Stimulated activated CD8-positive, alpha-beta memory T cell treated with anti-CD3 and anti-CD28 coated beads, Interleukin-7, amount 100 ng/mL, for 48 hours (primary cell): ENCODE measurements around the gene PRR22.
"Not testable (repeated sequence)": the region's sequence is repeated elsewhere in the genome, so short reads cannot be mapped to it uniquely, and the experiment has no call there.

Experiments used
- DNase-seq, 2 donors: peaks; one replicate each; pipeline ENCODE4 v3.0.0-alpha.2; 2020; ENCODE audit warnings: low read depth in 1 of 2; ENCODE audit errors: extremely low read depth in 1 of 2

Gene PRR22

DNA sequence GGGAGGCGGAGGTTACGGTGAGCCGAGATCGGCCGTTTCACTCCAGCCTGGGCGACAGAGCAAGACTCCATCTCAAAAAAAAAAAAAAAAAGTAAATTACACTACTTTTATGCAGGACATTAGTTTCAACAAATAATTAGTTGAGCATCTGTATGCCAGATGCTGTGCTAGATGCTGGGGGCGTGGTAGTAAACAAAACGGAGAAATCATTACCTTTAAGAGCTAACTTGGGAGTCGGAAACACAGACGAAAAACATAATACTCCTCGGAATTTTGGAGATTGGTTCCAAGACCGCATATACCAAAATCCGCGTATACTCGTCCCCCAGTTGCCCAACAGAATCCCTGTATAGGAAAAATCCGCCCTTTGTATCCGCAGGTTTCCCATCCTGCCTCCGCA, 7.7 kb upstream of the PRR22 start:
- DNase-seq: no peak

- DNase-seq: peak; percentile 89 to 96
Observed at GRCh38 chr19:5790559-5791520, 6.3 kb upstream of the PRR22 start, which contains the start of gene DUS3L. TSS of gene DUS3L (minus strand) at chr19:5791163. CDS start at chr19:5791141, 22 bp downstream.

DNA sequence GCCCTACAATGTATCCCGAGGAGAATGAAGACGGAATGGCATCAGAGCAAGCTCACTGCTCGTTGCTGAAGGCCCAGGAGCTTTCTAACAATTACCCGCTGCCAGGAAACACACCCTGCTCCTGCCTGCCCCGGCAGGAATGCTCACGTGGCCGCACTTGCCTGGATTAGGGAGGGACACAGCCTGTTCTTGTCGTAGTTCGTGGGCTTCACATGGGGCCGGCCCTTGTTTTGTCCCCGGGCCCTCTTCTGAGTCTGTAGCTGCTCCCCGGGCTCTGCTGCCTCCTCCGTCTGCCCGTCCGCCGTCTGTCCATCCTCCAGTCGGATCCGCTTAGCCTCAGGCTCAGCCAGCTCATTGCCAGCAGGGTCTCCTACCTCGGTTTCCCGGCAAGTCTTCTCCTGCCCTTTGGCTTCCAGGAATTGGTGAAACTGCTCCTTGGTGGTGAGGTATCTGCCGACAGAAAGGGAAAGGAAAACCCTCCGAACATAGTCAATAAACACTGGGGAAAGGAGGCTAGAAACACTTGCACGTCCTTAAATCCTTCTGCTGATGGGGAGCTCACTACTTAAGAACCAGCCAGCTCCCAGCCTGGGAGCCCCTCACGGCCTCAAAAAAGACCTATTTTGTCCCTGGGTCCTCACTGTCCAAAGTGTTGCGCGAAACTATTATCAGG, 5.5 kb upstream of the PRR22 start:
- no peak for DNase-seq

- no peak for DNase-seq
Observed at GRCh38 chr19:5789351-5789761, 4.8 kb upstream of the PRR22 start.

GRCh38 chr19:5788422-5788821, 3.9 kb upstream of the PRR22 start:
- no peak for DNase-seq

GRCh38 chr19:5787409-5788182, 3.0 kb upstream of the PRR22 start:
- DNase-seq: no peak

GRCh38 chr19:5786593-5787408, 2.3 kb upstream of the PRR22 start:
- DNase-seq: no peak

GRCh38 chr19:5785423-5785822, 877 bp upstream of the PRR22 start:
- DNase-seq: no peak

DNA sequence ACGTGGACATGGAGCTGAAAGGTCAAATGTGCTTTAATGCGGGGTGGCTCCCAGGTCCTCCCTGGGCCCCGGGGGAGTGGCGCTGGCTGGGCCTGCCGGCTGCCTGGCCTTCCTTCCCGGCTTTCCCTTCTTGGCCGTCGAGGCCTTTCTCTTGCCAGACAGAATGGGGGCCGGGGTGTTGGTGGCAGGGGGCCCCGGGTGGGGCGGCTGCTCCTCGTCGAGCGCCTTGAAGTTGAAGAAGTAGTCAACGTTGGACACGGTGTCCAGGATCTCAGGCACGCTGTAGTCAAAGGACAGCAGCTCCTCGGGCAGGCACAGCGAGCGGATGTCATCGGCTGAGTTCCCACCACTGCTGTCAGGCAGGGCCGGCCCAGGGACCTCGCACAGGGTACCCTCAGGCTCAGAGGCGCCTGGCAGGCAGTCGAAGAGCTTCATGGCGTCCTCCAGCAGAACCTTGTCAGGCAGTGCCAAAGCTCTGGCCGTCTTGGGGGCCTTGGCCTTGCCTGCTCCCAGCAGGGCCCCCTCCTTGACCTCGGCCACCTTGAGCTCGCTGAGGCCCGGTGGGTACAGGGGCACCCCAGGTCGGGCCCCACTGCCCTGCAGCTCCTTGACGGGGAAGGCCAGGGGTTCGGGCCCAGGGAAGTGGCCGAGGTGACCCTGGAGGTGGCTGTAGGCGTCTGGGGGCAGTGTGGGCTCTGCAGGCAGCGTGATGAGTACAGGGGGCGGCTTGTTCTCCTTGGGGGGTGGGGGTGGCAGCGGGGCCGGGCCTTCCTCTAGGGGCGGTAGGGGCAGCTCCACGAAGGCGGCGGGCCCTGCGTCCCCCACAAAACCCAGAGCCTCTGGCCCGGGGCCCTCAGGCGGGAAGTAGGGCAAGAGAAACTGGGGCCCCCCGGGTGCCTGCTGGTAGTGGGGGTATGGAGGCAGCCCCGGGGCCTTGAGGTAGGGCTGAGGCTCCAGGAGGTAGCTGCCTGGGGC, 1.3 kb downstream of the PRR22 start:
- DNase-seq: no peak

GRCh38 chr19:5782322-5782721, 2.2 kb downstream of the PRR22 start:
- no peak for DNase-seq

DNA sequence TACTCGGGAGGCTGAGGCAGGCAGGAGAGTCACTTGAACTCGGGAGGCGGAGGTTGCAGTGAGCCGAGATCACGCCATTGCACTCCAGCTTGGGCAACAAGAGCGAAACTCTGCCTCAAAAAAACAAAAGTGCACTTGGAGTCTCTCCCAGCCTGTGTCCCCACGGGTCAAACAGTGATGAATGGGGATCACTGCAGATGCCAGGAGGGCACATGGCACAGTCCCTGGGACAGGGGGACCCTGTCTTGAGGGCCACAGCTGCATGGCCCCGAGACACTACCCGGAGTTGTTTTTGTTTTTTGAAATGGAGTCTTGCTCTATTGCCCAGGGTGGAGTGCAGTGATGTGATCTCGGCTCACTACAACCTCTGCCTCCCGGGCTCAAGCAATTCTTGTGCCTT, 3.6 kb downstream of the PRR22 start:
- DNase-seq: not testable (repeated sequence)

DNA sequence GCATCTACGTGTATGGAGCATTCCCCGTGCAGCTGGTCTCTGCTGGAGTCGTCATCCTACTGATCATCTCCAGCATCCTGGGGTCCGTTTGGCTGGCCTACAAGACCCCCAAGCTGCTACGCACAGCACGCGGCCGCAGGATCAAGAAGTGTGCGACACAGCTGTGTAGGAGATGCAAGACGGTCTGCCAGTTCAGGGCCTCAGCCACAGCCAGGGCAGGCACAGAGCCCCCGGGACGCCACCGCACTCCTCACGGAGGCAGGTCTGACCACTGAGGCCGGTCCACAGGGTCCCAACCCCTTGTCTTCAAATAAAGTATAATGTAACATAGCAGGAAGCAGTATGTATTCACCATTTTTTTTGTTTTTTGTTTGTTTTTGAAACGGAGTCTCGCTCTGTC, 6.1 kb downstream of the PRR22 start:
- no peak for DNase-seq

- no peak for DNase-seq
Observed at GRCh38 chr19:5775668-5776309, 8.8 kb downstream of the PRR22 start.

GRCh38 chr19:5774921-5775320, 9.6 kb downstream of the PRR22 start:
- DNase-seq: no peak

- DNase-seq: no peak
Observed at GRCh38 chr19:5773276-5773675, 11.3 kb downstream of the PRR22 start.

DNA sequence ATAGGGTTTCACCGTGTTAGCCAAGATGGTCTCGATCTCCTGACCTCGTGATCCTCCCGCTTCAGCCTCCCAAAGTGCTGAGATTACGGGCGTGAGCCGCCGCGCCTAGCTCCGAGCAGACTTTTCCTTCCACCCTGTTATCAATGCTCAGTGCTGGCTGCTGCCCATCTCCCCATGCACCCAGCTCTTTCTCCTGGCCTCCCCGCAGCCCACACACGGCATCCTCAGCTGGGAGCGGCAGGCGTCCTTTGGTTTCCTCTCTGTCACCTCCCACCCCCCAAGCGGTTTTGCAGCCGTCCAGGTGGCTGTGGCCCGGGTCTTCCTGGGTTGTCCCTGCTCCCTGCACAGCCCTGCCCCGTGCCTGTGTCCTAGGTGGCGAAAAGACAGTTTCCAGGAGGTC, 12.1 kb downstream of the PRR22 start:
- DNase-seq: no peak

GRCh38 chr19:5767949-5768348, 16.6 kb downstream of the PRR22 start:
- DNase-seq: no peak

- DNase-seq: no peak
Observed at GRCh38 chr19:5765220-5765619, 19.3 kb downstream of the PRR22 start.
